Stomach smooth muscle (tissue), 2 donors: ENCODE results near the gene TRIM8.

Experiments
- H3K27ac ChIP-seq: one replicate; pipeline ENCODE4 v1.7.0; 2013; ENCODE audit warnings: mild to moderate bottlenecking, low read length, inconsistent platforms
- H3K27me3 ChIP-seq, 2 donors: one replicate each; pipeline ENCODE4 v1.7.0; 2013; ENCODE audit warnings: low read length in 2 of 2; ENCODE audit not compliant: insufficient read depth in 2 of 2, control insufficient read depth in 1 of 2
- H3K36me3 ChIP-seq, 2 donors: one replicate each; pipeline ENCODE4 v1.7.0; 2013; ENCODE audit warnings: low read length in 2 of 2; ENCODE audit not compliant: control insufficient read depth in 2 of 2, insufficient read depth in 2 of 2
- H3K4me1 ChIP-seq: one replicate; pipeline ENCODE4 v1.7.0; 2013; ENCODE audit warnings: low read length; ENCODE audit not compliant: control insufficient read depth, insufficient read depth
- H3K4me3 ChIP-seq, 2 donors: one replicate each; pipeline ENCODE4 v1.7.0; 2013; ENCODE audit warnings: low read length in 2 of 2
- H3K9ac ChIP-seq, 2 donors: one replicate each; pipeline ENCODE4 v1.7.0; 2013; ENCODE audit warnings: low read length in 2 of 2, mild to moderate bottlenecking in 1 of 2
- H3K9me3 ChIP-seq, 2 donors: one replicate each; pipeline ENCODE4 v1.7.0; 2013; ENCODE audit warnings: low read length in 2 of 2; ENCODE audit not compliant: control insufficient read depth in 2 of 2
- donor health status: healthy.
- donor health status: Pancreatic carcinoma.

Gene TRIM8

GRCh38 chr10:102651455-102652169 lies 7.3 kb downstream of the TRIM8 start:
- H3K4me3 ChIP-seq, result no peak overlapping the region
- H3K9ac ChIP-seq, result no peak overlapping the region
- H3K9me3 ChIP-seq, result no peaks in the 10 kb centered on the region
- no peak overlapping the region for H3K27ac ChIP-seq
- H3K27me3 ChIP-seq, result no peaks in the 10 kb centered on the region
- H3K36me3 ChIP-seq, result peaks cover 31 to 34% of the 10 kb centered on the region in 2 donors
- peaks cover 66% of the 10 kb centered on the region for H3K4me1 ChIP-seq

- Histone ChIP-seq H3K27ac (no peak overlapping the region), H3K36me3 (peaks cover 33 to 34% of the 10 kb centered on the region in 2 donors), H3K9ac (no peak overlapping the region), H3K9me3 (no peaks in the 10 kb centered on the region), H3K27me3 (no peaks in the 10 kb centered on the region), H3K4me1 (peaks cover 59% of the 10 kb centered on the region), H3K4me3 (no peak overlapping the region)
Measured at GRCh38 chr10:102652170-102652916, 8.1 kb downstream of the TRIM8 start.

GRCh38 chr10:102653060-102653459 lies 8.8 kb downstream of the TRIM8 start:
- Histone ChIP-seq H3K36me3 (peaks cover 34% of the 10 kb centered on the region in 2 donors), H3K4me1 (peaks cover 51% of the 10 kb centered on the region), H3K9ac (no peak overlapping the region), H3K4me3 (no peak overlapping the region), H3K27ac (no peak overlapping the region), H3K9me3 (no peaks in the 10 kb centered on the region), H3K27me3 (no peaks in the 10 kb centered on the region)

DNA sequence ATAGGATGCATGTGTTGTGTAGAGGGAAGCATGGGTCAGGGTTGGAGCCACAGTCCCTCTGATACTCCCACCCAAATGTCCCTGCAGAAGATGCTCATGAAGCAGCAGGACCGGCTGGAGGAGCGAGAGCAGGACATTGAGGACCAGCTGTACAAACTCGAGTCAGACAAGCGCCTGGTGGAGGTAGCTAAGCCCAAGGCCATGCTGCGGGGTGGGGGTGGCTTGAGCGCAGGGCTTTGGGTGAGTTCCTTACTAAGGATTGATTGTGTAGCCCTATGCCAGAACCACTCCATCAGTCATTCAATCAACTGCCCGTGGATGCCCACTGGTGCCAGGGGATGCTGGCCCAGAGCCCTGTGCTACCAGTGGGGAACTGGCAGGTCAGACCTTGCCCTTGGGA lies 10.3 kb downstream of the TRIM8 start:
- Histone ChIP-seq H3K27ac (no peak overlapping the region), H3K4me3 (no peak overlapping the region), H3K9me3 (no peaks in the 10 kb centered on the region), H3K27me3 (no peaks in the 10 kb centered on the region), H3K36me3 (peaks cover 34 to 38% of the 10 kb centered on the region in 2 donors), H3K9ac (no peak overlapping the region), H3K4me1 (peaks cover 36% of the 10 kb centered on the region)

DNA sequence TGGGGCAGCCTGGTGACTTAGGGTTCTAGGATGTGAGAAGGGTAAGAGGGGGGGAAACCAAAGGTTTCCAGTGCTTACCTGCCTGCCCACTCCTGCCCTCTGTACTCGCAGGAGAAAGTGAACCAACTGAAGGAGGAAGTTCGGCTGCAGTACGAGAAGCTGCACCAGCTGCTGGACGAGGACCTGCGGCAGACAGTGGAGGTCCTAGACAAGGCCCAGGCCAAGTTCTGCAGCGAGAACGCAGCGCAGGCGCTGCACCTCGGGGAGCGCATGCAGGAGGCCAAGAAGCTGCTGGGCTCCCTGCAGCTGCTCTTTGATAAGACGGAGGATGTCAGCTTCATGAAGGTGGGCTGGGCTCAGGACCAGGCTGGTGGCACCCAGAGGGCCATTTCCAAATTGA lies 10.7 kb downstream of the TRIM8 start:
- Histone ChIP-seq H3K4me3 (no peak overlapping the region), H3K4me1 (peaks cover 33% of the 10 kb centered on the region), H3K27ac (no peak overlapping the region), H3K27me3 (no peaks in the 10 kb centered on the region), H3K9ac (no peak overlapping the region), H3K36me3 (peaks cover 34 to 38% of the 10 kb centered on the region in 2 donors), H3K9me3 (no peaks in the 10 kb centered on the region)

- no peaks in the 10 kb centered on the region for H3K9me3 ChIP-seq
- H3K4me3 ChIP-seq, result no peak overlapping the region
- no peak overlapping the region for H3K9ac ChIP-seq
- H3K27me3 ChIP-seq, result no peaks in the 10 kb centered on the region
- peaks cover 30% of the 10 kb centered on the region for H3K4me1 ChIP-seq
- peaks cover 34 to 38% of the 10 kb centered on the region in 2 donors for H3K36me3 ChIP-seq
- no peak overlapping the region for H3K27ac ChIP-seq
Measured at GRCh38 chr10:102656026-102656425, 11.7 kb downstream of the TRIM8 start.

DNA sequence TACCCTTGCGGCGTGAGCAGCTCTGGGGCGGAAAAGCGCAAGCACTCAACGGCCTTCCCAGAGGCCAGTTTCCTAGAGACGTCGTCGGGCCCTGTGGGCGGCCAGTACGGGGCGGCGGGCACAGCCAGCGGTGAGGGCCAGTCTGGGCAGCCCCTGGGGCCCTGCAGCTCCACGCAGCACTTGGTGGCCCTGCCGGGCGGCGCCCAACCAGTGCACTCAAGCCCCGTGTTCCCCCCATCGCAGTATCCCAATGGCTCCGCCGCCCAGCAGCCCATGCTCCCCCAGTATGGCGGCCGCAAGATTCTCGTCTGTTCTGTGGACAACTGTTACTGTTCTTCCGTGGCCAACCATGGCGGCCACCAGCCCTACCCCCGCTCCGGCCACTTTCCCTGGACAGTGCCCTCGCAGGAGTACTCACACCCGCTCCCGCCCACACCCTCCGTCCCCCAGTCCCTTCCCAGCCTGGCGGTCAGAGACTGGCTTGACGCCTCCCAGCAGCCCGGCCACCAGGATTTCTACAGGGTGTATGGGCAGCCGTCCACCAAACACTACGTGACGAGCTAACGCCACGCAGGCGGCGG lies 12.6 kb downstream of the TRIM8 start:
- Histone ChIP-seq H3K27me3 (no peaks in the 10 kb centered on the region), H3K4me3 (no peak overlapping the region), H3K4me1 (peaks cover 25% of the 10 kb centered on the region), H3K9me3 (no peaks in the 10 kb centered on the region), H3K36me3 (peaks cover 32 to 38% of the 10 kb centered on the region in 2 donors), H3K27ac (no peak overlapping the region), H3K9ac (no peak overlapping the region)

DNA sequence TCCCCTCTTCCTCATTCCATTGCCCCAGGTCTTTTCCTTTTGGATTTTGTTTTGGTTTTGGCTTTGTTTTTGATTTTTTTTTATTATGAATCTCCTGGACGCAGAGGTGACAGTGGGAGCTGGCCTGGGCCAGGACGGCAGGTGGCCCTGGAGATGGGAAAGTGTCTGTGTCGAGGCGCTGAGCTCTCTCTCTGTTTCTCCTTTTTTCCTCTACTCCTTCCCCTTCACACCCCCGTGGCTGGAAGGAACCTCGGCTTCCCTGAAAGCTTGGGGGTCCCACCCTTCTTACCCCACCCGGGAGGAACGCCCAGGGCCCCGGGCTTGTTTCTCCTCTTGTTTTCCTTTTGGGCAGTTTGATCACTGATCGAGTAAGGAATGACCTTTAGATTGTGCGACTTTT lies 13.2 kb downstream of the TRIM8 start:
- peaks cover 31 to 38% of the 10 kb centered on the region in 2 donors for H3K36me3 ChIP-seq
- no peaks in the 10 kb centered on the region for H3K27me3 ChIP-seq
- no peak overlapping the region for H3K9ac ChIP-seq
- peaks cover 22% of the 10 kb centered on the region for H3K4me1 ChIP-seq
- no peak overlapping the region for H3K27ac ChIP-seq
- no peak overlapping the region for H3K4me3 ChIP-seq
- H3K9me3 ChIP-seq, result no peaks in the 10 kb centered on the region

GRCh38 chr10:102657984-102658724 lies 13.9 kb downstream of the TRIM8 start:
- no peak overlapping the region for H3K4me3 ChIP-seq
- H3K9me3 ChIP-seq, result no peaks in the 10 kb centered on the region
- no peaks in the 10 kb centered on the region for H3K27me3 ChIP-seq
- H3K36me3 ChIP-seq, result peaks cover 29 to 35% of the 10 kb centered on the region in 2 donors
- H3K9ac ChIP-seq, result no peak overlapping the region
- no peak overlapping the region for H3K27ac ChIP-seq
- H3K4me1 ChIP-seq, result peaks cover 20% of the 10 kb centered on the region

DNA sequence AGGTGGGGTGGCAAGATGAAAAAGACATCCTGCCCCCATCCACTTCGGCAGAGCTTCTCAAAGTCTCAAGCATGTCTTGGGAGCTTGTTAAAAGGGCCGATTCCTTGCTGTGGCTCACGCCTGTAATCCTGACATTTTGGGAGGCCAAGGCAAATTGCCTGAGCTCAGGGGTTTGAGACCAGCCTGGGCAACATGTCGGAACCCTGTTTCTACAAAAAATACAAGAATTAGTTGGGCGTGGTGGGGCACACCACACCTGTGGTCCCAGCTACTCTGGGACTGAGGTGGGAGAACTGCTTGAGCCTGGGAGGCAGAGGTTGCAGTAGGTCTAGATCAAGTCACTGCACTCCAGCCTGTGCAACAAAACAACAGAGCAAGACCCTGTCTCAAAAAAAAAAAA lies 14.5 kb downstream of the TRIM8 start:
- no peak overlapping the region for H3K9ac ChIP-seq
- H3K4me3 ChIP-seq, result no peak overlapping the region
- peaks cover 13% of the 10 kb centered on the region for H3K4me1 ChIP-seq
- H3K9me3 ChIP-seq, result no peaks in the 10 kb centered on the region
- H3K27me3 ChIP-seq, result no peaks in the 10 kb centered on the region
- H3K27ac ChIP-seq, result no peak overlapping the region
- H3K36me3 ChIP-seq, result peaks cover 22 to 29% of the 10 kb centered on the region in 2 donors
